GM19468 (cell line): ENCODE data around the gene COPS8.

Experiments used
- ATAC-seq: cut with Tn5 transposase; IDR thresholded peaks from one replicate; pipeline ENCODE4 v1.9.1; 2021; ENCODE audit warnings: mild to moderate bottlenecking, moderate library complexity, moderate number of reproducible peaks; ENCODE audit not compliant: unreplicated experiment; ENCODE audit errors: extremely low read depth

The COPS8 gene

GRCh38 chr2:237097911-237098702, 12.4 kb downstream of the COPS8 start:
- no peak for ATAC-seq

GRCh38 chr2:237099804-237100203, 14.1 kb downstream of the COPS8 start:
- ATAC-seq: no peak

GRCh38 chr2:237101118-237101979, 15.7 kb downstream of the COPS8 start:
- ATAC-seq: no peak

- no peak for ATAC-seq
Measured at GRCh38 chr2:237102428-237102827, 16.7 kb downstream of the COPS8 start.

GRCh38 chr2:237109421-237109934, 23.8 kb downstream of the COPS8 start:
- no peak for ATAC-seq

- no peak for ATAC-seq
Measured at GRCh38 chr2:237113026-237113795, 27.5 kb downstream of the COPS8 start.

GRCh38 chr2:237115870-237116269, 30.2 kb downstream of the COPS8 start:
- ATAC-seq: no peak

- ATAC-seq: no peak
Measured at GRCh38 chr2:237116431-237116830, 30.7 kb downstream of the COPS8 start.

- no peak for ATAC-seq
Measured at GRCh38 chr2:237118025-237118424, 32.3 kb downstream of the COPS8 start.

GRCh38 chr2:237118561-237119155, 33.0 kb downstream of the COPS8 start:
- no peak for ATAC-seq

GRCh38 chr2:237120916-237121315, 35.2 kb downstream of the COPS8 start:
- no peak for ATAC-seq

GRCh38 chr2:237121321-237121720, 35.6 kb downstream of the COPS8 start:
- no peak for ATAC-seq

- ATAC-seq: peak; percentile 60
Measured at GRCh38 chr2:237122214-237122666, 36.6 kb downstream of the COPS8 start.

- no peak for ATAC-seq
Measured at GRCh38 chr2:237124820-237125219, 39.1 kb downstream of the COPS8 start.

GRCh38 chr2:237125967-237126366, 40.3 kb downstream of the COPS8 start:
- no peak for ATAC-seq

GRCh38 chr2:237126519-237127174, 41.0 kb downstream of the COPS8 start:
- ATAC-seq: no peak

GRCh38 chr2:237128026-237128703, 42.5 kb downstream of the COPS8 start:
- no peak for ATAC-seq

- no peak for ATAC-seq
Measured at GRCh38 chr2:237128845-237129592, 43.3 kb downstream of the COPS8 start.
